ENCODE measurements around the gene MTRF1. TPM values are rescaled to one million over a fixed set of nuclear protein-coding genes. Genes with fewer than 3 reads are reported as not detected.

The MTRF1 gene
- total and polyA plus RNA-seq, 9 of the 15 experiments (the other 6 are each of a cell fraction or from before 2014, with no cell fraction given) = 12.5 to 33.7 (median 20.1) TPM

DNA sequence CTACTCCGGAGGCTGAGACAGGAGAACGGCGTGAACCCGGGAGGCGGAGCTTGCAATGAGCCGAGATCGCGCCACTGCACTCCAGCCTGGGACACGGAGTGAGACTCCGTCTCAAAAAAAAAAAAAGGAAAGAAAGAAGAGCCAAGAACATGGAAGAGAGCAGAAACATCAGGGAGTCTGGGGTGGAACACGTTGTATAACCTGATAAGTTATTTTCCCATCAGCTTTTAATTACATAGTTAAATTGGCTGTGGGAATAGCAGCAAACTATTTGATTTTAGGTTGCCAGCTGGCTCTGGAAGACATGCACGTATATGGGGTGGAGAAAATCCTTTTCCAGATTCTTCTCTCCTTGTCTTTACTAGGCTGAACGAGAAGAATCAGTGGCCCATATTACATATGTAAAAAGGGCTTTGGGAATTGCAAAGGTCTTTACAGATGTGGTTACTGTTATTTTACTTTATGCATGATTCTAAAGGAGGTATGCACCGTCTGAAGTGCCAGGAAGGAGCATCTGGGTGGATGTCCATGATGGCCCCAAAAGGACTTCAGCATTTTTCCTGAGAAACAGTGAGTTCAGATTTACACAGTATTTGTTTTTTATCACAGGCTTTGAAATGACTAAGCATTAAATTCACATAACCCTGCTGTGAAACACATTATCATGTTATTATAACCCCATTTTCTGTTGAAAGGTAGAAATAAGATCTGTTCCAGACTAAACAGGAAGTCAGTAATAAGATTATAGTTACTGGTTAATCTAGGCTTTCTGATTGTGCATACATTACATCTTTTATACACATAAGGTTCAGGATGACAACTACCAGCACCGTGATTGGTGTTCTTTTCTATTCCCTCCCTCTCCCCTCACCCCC lies 43.1 kb upstream of the MTRF1 start:
- Histone ChIP-seq H3K4me1 (replicated peaks in 1 of 2; ENCODE audit: control insufficient read depth in 2 of 2, insufficient read depth in 2 of 2, low read length in 2 of 2) (peaks cover 0 to 7% of the 10 kb centered on the region in 2 experiments; a peak in 2 of 5 replicates), H3K9me3 (replicated peaks; ENCODE audit: control insufficient read depth, insufficient read depth, low read depth, low read length) (no peaks in the 10 kb centered on the region), H3K36me3 (ENCODE audit: control insufficient read depth, insufficient read depth, low read length) (no peaks in the 10 kb centered on the region), H3K79me2 (ENCODE audit: control insufficient read depth, insufficient read depth, low read length) (peaks cover 6% of the 10 kb centered on the region), H3K27me3 (ENCODE audit: control insufficient read depth in 2 of 2, insufficient read depth in 2 of 2, low read length in 2 of 2) (no peaks in the 10 kb centered on the region), H3K4me3 (peak overlapping the region; percentile 13; the same call in 1 of the 2 replicates), H2AFZ (ENCODE audit: low read depth, low read length) (peak overlapping the region; percentile 53), H4K20me1 (replicated peaks; ENCODE audit: control insufficient read depth, insufficient read depth, low read length) (no peaks in the 10 kb centered on the region), H3K9me1 (ENCODE audit: control insufficient read depth, insufficient read depth, low read length) (no peaks in the 10 kb centered on the region), H3K27ac (ENCODE audit: extremely low read depth, low read depth, low read length) (no peak overlapping the region), H3K4me2 (ENCODE audit: insufficient read depth, low read length) (peak overlapping the region; percentile 46), H3K9ac (ENCODE audit: insufficient read depth in 1 of 2, low read depth in 2 of 2, low read length in 2 of 2) (no peak overlapping the region; a peak in 1 of 4 replicates)
- no TSS peak for BruUV-seq (replicated peaks)
- FAIRE-seq (no peak), DNase-seq (ENCODE audit: extremely low read depth in 1 of 4, low spot score in 3 of 4) (no peak), ATAC-seq (peak; percentile 34)
- intact Hi-C loops (cut with micrococcal nuclease) (no loop called here), in situ Hi-C loops (cut with MboI) (no loop called here)
- ChIA-PET POLR2A (no interaction called here), CTCF (ENCODE audit: low intra/inter-chr PET ratio) (no interaction called here)
- 6% methylated on average over 6 of the region's 15 CpGs for WGBS (ENCODE audit: insufficient coverage, low coverage, missing lambda C conversion rate)
- TF ChIP-seq POLR2A (conservative IDR thresholded peaks at IDR 0.05) (peak; percentile 72), DIDO1 (tag; IDR thresholded peaks at IDR 0.05; ENCODE audit: low read depth) (no peak), XRCC5 (IDR thresholded peaks at IDR 0.05; ENCODE audit: low read depth, low read length) (no peak), TBP (optimal IDR thresholded peaks at IDR 0.05; ENCODE audit: low read depth, low read length) (peak; percentile 83), NFE2L1 (tag; IDR thresholded peaks at IDR 0.05; ENCODE audit: borderline replicate concordance, low read depth) (peak; percentile 49; the same call in 1 of the 2 replicates), RCOR1 (IDR thresholded peaks at IDR 0.05; ENCODE audit: borderline replicate concordance in 1 of 2, low read depth in 2 of 2, low read length in 2 of 2) (no peak), COPS2 (conservative IDR thresholded peaks at IDR 0.05) (no peak), ZNF24 (IDR thresholded peaks at IDR 0.05) (no peak), ERF (CRISPR knock-in tag; IDR thresholded peaks at IDR 0.05) (no peak), MAFG (tag; conservative IDR thresholded peaks at IDR 0.05) (peak; percentile 72), C11orf30 (IDR thresholded peaks at IDR 0.05; ENCODE audit: low read depth) (peak; percentile 69), ZNF316 (IDR thresholded peaks at IDR 0.05) (peak; percentile 78), MAFF (IDR thresholded peaks at IDR 0.05; ENCODE audit: low read length) (peak; percentile 35; the same call in 1 of the 2 replicates), MAFK (IDR thresholded peaks at IDR 0.05; ENCODE audit: low read length) (peak; percentile 26; the same call in 1 of the 2 replicates), ZNF217 (CRISPR knock-in tag; IDR thresholded peaks at IDR 0.05) (no peak), HMG20A (CRISPR knock-in tag; conservative IDR thresholded peaks at IDR 0.05) (no peak), ZNF695 (CRISPR knock-in tag; IDR thresholded peaks at IDR 0.05) (no peak), SUPT5H (IDR thresholded peaks at IDR 0.05) (0 out of 2 replicates have a peak, but pooled peaks have one; percentile 37)
- TF ChIP-seq, protein P1, sequence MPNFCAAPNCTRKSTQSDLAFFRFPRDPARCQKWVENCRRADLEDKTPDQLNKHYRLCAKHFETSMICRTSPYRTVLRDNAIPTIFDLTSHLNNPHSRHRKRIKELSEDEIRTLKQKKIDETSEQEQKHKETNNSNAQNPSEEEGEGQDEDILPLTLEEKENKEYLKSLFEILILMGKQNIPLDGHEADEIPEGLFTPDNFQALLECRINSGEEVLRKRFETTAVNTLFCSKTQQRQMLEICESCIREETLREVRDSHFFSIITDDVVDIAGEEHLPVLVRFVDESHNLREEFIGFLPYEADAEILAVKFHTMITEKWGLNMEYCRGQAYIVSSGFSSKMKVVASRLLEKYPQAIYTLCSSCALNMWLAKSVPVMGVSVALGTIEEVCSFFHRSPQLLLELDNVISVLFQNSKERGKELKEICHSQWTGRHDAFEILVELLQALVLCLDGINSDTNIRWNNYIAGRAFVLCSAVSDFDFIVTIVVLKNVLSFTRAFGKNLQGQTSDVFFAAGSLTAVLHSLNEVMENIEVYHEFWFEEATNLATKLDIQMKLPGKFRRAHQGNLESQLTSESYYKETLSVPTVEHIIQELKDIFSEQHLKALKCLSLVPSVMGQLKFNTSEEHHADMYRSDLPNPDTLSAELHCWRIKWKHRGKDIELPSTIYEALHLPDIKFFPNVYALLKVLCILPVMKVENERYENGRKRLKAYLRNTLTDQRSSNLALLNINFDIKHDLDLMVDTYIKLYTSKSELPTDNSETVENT (CRISPR knock-in tag; IDR thresholded peaks at IDR 0.05) = no peak
- TF ChIP-seq, protein P2, sequence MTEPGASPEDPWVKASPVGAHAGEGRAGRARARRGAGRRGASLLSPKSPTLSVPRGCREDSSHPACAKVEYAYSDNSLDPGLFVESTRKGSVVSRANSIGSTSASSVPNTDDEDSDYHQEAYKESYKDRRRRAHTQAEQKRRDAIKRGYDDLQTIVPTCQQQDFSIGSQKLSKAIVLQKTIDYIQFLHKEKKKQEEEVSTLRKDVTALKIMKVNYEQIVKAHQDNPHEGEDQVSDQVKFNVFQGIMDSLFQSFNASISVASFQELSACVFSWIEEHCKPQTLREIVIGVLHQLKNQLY (CRISPR knock-in tag; conservative IDR thresholded peaks at IDR 0.05) = no peak
- TF ChIP-seq, protein P3, sequence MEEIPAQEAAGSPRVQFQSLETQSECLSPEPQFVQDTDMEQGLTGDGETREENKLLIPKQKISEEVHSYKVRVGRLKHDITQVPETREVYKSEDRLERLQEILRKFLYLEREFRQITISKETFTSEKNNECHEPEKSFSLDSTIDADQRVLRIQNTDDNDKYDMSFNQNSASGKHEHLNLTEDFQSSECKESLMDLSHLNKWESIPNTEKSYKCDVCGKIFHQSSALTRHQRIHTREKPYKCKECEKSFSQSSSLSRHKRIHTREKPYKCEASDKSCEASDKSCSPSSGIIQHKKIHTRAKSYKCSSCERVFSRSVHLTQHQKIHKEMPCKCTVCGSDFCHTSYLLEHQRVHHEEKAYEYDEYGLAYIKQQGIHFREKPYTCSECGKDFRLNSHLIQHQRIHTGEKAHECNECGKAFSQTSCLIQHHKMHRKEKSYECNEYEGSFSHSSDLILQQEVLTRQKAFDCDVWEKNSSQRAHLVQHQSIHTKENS (CRISPR knock-in tag; IDR thresholded peaks at IDR 0.05) = no peak
